Type B pancreatic cell (in vitro differentiated cells): Measurements from ENCODE around the gene RPRD1B. TPM values are rescaled to one million over a fixed set of nuclear protein-coding genes. Genes with fewer than 3 reads are reported as not detected.

Experiments
- DNase-seq: peaks from one replicate; pipeline ENCODE4 v3.0.0; 2021; ENCODE audit warnings: mixed read lengths; ENCODE audit not compliant: unreplicated experiment; ENCODE audit errors: extremely low spot score
- H3K27ac Mint-ChIP-seq: 2 replicates; pipeline ENCODE4 v1.8.0; 2021; ENCODE audit warnings: mild to moderate bottlenecking, mixed read lengths
- H3K27me3 Mint-ChIP-seq: 2 replicates; pipeline ENCODE4 v1.8.0; 2021; ENCODE audit warnings: mixed read lengths
- H3K36me3 Mint-ChIP-seq: 2 replicates; pipeline ENCODE4 v1.8.0; 2021; ENCODE audit warnings: mixed read lengths
- H3K4me1 Mint-ChIP-seq: one replicate; pipeline ENCODE4 v1.8.0; 2021; ENCODE audit warnings: mixed read lengths; ENCODE audit not compliant: unreplicated experiment
- H3K4me3 Mint-ChIP-seq: 2 replicates; pipeline ENCODE4 v1.8.0; 2021; ENCODE audit warnings: mild to moderate bottlenecking, mixed read lengths
- H3K9me3 Mint-ChIP-seq: 2 replicates; pipeline ENCODE4 v1.8.0; 2021; ENCODE audit warnings: mixed read lengths
- total RNA-seq: library from RNA; stranded (reverse); gene quantifications from 2 replicates; pipeline ENCODE4 v1.2.1, GENCODE V29; 2021; ENCODE audit warnings: low replicate concordance
- TF ChIP-seq, protein P1 (sequence below): fragments of 200-600 bp; sonication (generic); conservative IDR thresholded peaks from 2 replicates; pipeline ENCODE4 v1.5.0; 2021; ENCODE audit warnings: antibody characterized with exemption, mild to moderate bottlenecking

Gene RPRD1B
- total RNA-seq, 1 donor from 2014 or later: 41.9 TPM

DNA sequence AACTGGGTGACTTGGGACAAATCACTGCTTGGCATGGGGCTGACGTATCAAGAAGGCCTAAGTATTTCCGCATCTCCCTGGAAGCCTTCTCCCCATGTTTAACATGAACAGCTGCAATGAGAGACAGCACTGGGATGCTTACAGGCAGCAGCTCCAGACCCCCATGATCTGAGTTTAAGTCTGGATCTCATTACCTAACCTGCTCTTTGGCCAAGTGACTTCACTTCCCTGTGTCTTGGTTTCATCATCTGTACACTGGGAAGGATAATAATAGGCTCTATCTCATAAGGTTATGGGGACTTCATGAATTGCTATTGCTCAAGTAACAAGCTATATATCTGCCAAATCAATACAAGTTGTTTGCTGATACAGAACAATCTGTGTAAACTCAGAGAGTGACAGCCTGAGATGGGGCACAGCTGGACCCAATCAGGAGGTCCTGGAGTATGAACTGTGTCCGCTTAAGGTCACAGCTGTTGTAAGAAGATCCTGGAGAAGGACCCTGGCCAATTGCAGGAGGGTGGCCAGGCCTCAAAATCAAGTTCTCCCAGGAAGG is 75.5 kb downstream of the RPRD1B start:
- H3K9me3 Mint-ChIP-seq: no peaks in the 10 kb centered on the region
- DNase-seq: no peak
- TF ChIP-seq, protein P1, sequence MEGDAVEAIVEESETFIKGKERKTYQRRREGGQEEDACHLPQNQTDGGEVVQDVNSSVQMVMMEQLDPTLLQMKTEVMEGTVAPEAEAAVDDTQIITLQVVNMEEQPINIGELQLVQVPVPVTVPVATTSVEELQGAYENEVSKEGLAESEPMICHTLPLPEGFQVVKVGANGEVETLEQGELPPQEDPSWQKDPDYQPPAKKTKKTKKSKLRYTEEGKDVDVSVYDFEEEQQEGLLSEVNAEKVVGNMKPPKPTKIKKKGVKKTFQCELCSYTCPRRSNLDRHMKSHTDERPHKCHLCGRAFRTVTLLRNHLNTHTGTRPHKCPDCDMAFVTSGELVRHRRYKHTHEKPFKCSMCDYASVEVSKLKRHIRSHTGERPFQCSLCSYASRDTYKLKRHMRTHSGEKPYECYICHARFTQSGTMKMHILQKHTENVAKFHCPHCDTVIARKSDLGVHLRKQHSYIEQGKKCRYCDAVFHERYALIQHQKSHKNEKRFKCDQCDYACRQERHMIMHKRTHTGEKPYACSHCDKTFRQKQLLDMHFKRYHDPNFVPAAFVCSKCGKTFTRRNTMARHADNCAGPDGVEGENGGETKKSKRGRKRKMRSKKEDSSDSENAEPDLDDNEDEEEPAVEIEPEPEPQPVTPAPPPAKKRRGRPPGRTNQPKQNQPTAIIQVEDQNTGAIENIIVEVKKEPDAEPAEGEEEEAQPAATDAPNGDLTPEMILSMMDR: no peak
- no peaks in the 10 kb centered on the region for H3K36me3 Mint-ChIP-seq
- H3K27me3 Mint-ChIP-seq: no peaks in the 10 kb centered on the region
- H3K4me1 Mint-ChIP-seq: peaks cover 32% of the 10 kb centered on the region
- peak overlapping the region; percentile 21 for H3K4me3 Mint-ChIP-seq
- H3K27ac Mint-ChIP-seq: peak overlapping the region; percentile 50

DNA sequence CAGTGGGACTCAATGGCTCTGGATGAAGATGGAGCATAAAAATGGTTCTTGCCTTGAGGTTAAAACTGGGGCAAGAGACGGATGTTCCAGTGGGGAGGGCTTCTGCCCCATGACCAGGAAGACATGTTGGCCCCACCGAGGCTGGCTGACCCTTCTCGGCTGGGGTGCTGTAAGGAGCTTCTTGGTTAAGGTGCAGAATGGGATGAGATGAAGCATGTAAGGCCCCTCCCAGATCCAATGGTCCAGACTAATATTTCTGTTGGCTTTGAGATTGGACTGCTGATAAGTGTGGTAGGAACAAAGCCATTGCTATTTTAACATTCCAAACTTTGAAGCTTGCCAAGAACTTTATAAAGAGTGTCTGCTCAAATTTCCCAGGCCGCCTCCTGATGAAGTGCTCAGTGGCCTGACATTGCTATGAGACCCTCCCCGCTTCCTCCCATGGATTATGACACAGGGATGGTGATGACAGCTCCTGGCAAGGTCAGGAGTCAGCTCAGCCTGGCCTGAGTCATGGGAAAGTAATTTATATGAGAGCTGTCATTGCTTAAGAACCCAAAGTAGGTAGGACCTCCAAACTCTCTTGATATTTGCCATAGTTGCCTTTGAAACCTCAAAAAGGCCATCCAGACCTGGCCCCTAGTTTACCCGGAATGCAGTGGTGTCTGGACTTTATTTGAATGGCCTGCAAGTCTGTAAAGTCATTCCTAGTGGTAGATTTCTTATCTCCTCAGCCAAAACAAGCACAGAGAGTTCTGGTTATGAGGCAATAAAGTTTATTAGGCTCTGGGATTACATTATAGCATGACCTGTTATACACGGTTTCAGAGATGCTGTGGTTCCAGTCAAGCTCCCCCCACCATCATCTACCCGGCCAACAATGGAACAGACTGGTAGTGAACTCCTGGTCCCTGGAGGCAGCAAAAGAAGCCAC is 76.3 kb downstream of the RPRD1B start:
- Mint-ChIP-seq H3K9me3 (no peaks in the 10 kb centered on the region), H3K4me3 (no peak overlapping the region), H3K36me3 (no peaks in the 10 kb centered on the region), H3K4me1 (peaks cover 32% of the 10 kb centered on the region), H3K27me3 (no peaks in the 10 kb centered on the region), H3K27ac (peak overlapping the region; percentile 61)
- no peak for DNase-seq
- TF ChIP-seq, protein P1: no peak

DNA sequence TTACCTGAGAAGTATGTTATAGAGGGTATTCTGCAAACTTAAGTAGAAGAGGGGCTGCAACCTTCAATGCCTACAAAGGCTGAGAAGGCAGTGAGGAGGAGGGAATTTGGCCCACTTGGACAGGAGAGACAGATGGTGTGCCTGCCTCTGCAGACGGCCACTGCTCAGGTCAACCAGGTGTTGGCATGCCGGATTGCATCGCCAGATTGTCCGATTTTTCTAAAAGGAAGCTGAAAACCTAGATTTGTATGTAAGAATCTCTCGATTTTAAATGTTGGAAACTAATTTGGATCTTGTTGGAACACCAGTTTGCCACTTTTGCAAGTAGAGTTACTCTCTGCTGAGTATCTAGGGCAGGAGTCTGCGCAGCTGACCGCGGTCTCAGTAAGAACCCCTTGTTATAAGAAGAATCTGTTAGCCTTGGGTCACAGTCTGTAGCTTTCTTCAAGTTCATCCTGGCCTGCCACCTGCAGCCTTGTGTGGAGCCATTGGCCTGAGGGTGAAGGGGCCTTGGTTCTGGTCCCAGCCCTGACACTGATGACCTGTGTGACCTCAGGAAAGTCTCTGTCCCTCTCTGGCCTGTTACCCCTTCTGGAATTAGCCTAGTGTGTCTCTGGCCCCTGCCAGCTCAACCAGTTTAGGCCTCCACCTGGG is 77.1 kb downstream of the RPRD1B start:
- Mint-ChIP-seq H3K4me3 (no peak overlapping the region), H3K9me3 (no peaks in the 10 kb centered on the region), H3K36me3 (no peaks in the 10 kb centered on the region), H3K27me3 (no peaks in the 10 kb centered on the region), H3K27ac (peak overlapping the region; percentile 61), H3K4me1 (peaks cover 32% of the 10 kb centered on the region)
- DNase-seq: no peak
- TF ChIP-seq, protein P1: no peak

DNA sequence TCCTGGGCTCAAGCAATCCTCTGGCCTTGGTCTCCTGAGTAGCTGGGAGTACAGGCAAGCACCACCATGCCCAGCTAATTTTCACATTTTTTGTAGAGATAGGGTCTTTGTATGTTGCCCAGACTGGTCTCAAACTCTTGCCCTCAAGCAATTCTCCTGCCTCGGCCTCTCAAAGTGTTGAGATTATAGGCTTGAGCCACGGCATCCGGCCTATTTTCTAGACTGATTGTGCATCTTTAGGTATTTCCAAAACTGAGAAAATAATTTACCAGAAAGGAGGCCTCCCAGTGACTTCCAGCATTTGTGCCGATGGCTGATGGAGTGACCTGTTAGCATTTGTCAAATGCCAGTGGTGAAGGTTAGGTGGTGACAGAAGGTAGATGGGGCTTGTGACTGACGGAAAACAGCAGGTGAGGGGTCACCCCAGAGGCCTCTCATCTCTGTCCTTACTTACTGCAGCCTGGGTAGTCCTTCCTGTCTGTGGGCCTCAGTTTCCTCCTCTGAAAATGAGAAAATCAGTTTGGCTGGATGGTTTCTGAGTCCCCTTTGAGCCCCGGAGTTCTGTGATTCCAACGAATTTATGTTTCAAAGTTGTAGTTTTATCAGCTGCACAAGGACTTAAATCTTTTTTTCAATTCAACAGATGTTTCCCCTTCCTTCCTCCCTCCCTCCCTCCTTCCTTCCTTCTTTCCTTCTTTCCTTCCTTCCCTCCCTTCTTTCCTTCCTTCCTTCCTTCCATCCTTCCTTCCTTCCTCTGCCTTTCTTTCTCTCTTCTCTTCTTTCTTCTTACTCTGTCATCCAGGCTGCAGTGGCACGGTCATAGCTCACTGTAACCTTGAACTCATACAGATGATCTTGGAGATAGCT is 78.1 kb downstream of the RPRD1B start:
- H3K9me3 Mint-ChIP-seq: no peaks in the 10 kb centered on the region
- peaks cover 32% of the 10 kb centered on the region for H3K4me1 Mint-ChIP-seq
- H3K27me3 Mint-ChIP-seq: no peaks in the 10 kb centered on the region
- H3K27ac Mint-ChIP-seq: no peak overlapping the region
- DNase-seq: no peak
- TF ChIP-seq, protein P1: no peak
- H3K4me3 Mint-ChIP-seq: no peak overlapping the region
- H3K36me3 Mint-ChIP-seq: no peaks in the 10 kb centered on the region

DNA sequence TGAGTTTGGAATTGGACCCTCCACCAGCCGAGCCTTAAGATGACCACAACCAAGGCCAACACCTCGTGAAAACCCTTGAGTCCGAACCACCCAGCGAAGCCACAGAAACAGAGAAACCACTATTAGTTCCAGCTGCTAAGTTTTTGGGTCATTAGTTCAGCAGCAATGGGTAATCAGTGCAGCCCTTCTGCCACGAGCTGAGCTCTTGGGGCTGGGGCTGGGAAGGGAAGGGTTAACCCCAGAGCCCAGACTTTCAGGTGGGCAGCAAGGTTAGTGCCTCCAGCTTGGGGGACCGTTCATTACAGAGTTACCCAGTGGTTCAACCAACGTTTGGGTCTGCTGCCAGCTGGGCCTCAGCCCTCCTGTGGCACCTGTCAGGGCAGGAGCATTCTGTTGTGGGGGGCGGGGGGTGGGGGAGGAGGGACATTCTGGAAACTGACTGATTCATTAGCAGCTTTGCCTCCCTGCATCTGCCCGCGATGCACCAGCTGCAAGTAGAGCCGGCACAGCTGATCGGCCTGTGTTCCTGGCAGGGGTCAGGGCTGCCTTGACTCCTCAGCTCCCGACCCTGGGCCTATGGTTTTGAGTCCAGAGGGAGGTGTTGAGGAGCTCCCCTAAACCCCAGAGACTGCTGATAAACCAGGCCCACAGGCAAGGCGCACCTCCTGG is 78.8 kb downstream of the RPRD1B start:
- peak; percentile 53 for DNase-seq
- TF ChIP-seq, protein P1: no peak
- no peaks in the 10 kb centered on the region for H3K36me3 Mint-ChIP-seq
- no peak overlapping the region for H3K4me3 Mint-ChIP-seq
- H3K27me3 Mint-ChIP-seq: no peaks in the 10 kb centered on the region
- H3K4me1 Mint-ChIP-seq: peaks cover 32% of the 10 kb centered on the region
- no peak overlapping the region for H3K27ac Mint-ChIP-seq
- no peaks in the 10 kb centered on the region for H3K9me3 Mint-ChIP-seq
